Stimulated activated CD8-positive, alpha-beta memory T cell treated with anti-CD3 and anti-CD28 coated beads, Interleukin-15, amount 100 ng/mL, for 4 hours (primary cell): Measurements from ENCODE around the gene PEX11B.

Experiments
- DNase-seq, 2 donors: peaks; one replicate each; pipeline ENCODE4 v3.0.0-alpha.2; 2020; ENCODE audit warnings: low read depth in 2 of 2

Gene PEX11B, protein sequence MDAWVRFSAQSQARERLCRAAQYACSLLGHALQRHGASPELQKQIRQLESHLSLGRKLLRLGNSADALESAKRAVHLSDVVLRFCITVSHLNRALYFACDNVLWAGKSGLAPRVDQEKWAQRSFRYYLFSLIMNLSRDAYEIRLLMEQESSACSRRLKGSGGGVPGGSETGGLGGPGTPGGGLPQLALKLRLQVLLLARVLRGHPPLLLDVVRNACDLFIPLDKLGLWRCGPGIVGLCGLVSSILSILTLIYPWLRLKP

DNA sequence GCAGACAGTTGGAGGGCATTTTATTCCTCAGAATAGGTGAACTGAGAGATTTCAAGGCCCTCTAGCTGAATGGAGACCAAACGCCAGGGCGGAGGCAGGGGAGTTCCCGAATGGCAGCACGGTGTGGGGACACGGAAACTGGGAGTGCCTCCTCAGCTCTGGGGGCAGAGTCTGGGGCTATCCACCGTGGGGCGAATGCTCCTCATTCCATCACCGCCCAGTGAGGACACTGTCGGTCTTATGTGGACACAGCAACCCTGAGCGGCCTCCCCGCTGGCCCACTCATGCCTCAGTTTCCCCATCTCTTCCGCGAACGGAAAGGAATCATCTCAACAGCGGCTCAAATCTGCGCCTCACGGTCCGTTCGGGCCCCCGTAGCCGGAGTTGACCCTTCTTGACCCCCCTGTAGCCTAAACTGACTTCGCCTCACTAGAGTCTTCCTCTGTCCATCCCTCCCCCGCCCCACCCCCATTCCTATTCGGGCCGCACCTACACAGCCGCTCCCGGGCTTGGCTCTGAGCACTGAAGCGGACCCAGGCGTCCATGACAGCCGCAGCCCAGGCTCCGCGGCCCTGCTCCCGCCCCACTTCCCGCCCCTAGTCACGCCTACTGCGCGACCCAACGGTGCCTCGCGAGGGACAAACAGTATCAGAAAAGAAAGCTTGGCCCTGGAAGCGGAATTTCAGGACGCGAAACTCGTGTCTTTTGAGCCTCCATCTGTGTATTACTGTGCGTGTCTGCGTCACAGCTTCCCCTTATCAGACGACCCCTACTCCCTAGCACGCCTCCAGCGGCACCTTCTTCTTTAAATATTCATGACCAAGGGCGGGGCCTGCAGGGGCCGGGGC, at the start of gene PEX11B:
Gene PEX11B (minus strand): TSS at position 574 of the 848 bp plus-strand sequence. CDS start 29 bp downstream, at position 545.
- DNase-seq, result peak; percentile 81 to 84

DNA sequence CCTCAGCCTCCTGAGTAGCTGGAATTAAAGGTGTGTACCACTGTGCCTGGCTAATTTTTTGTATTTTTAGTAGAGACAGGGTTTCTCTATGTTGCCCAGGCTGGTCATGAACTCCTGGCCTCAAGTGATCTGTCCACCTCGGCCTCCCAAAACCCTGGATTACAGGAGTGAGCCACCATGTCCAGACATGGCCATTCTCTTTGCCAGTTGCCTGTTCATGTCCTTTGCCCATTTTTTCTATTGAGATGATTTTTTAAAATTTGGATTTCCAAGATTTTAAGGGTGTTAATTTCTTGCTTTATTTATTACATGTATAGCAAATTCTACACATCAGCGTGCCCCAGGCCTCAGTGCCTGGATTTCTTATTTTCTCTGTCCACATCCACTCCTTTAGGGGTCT, 48.8 kb upstream of the PEX11B start:
- no peak for DNase-seq

DNA sequence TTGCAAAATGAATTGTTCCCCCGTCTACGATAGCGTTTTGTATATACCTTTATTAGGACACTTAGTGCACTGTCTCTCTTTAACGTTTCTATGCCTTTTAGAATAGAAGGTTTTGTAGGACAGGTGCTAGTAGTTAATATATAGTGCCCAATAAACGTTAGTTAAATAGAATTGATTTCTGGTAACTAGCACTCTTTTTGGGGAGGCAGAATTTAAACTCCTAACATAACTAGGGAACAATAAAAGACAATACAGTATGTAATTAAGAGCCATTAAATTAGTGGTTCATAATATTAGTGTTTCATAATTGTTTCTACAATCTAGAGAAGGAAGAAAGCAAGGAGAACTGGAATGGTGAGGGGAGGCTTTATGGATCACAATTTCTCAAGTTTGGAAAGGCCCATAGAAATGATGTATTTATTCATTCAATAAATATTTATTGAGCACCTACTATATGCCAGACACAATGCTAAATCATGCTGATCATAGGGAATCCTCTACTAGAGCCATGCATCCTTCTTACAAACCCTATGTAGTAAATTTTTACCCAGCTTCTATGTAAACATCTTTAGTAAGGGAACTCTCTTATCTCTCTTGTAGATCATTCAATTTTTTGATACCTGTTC, 46.7 kb upstream of the PEX11B start:
- DNase-seq, result no peak

DNA sequence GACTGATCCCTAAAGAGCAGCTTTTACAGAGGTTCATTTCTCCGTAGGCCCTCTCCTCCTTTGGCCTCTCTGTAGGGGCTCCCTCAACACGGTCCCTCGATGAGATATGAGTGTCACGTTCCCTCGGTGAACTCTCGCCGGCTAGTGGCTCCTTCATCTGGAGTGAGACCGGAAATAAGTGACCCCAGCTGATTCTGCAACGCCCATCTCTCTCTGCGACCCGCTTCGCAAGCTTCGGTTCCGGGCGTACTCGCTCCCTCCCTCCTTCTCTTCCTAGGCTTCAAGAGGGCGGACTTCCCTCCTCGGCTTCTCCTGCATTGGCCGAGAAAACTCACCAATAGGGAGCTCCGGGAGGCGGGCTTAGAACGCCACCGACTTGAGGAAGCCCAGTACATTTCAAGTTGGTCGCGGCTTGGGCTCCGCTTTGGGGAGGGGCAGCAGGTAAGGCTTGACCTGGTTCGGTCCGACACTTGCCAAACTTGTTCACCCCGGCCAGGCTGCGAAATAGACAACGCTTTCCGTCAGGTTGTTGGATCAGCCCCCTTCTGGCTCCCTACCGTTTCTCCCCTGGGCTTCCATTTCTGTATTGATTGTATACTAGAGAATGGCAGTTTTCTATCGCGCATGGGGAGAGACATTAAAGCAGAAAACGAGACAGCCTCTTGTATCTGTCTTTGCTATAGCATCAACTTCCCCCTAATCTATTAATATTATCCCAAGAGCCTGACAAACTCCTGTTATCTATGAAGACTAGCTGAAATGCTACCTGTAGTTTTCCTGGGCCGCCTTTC, 46.0 kb upstream of the PEX11B start, which contains the start of the genes ANKRD34A and POLR3GL:
Gene ANKRD34A (minus strand): TSS at position 248 of the 791 bp plus-strand sequence. CDS start 2,816 bp downstream, outside the sequence.
Gene POLR3GL (plus strand): TSS at position 363 of the 791 bp plus-strand sequence. CDS start 10,176 bp downstream, outside the sequence.
- DNase-seq, result peak; percentile 76 to 87

DNA sequence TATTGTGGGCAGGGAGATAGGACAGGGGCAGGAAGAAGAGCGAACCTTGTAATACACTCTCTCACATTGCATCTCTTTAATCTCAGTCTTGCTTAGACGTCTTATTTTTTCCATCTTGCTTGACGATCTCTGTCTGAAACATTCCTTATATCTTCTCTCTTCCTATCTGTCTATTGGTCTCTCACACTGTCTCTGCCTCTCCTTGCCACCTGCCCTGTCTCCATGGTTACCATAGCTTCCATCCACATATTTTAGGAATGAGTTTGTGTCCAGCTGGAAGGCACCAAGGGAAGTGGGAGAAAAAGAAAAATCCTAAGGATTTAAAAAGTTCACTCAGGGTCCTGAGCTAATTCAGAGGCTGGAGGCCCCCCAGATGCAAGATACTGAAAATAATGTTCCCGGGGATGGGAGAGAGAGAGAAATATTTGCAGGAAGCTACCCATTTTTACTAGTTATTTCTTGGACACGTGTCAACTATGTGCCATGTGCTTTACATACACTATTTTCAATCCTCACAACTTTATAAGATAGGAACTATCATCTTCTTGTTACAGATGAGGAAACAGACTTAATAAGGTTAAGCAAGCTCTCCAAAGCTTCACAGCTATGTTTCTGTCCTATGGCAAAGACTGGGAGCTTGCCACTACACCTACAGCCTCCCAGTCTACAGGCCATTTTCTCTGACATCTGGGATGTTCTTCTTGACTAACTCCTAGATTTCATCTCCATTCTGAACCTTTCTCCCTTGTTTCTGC, 44.9 kb upstream of the PEX11B start:
- no peak for DNase-seq

DNA sequence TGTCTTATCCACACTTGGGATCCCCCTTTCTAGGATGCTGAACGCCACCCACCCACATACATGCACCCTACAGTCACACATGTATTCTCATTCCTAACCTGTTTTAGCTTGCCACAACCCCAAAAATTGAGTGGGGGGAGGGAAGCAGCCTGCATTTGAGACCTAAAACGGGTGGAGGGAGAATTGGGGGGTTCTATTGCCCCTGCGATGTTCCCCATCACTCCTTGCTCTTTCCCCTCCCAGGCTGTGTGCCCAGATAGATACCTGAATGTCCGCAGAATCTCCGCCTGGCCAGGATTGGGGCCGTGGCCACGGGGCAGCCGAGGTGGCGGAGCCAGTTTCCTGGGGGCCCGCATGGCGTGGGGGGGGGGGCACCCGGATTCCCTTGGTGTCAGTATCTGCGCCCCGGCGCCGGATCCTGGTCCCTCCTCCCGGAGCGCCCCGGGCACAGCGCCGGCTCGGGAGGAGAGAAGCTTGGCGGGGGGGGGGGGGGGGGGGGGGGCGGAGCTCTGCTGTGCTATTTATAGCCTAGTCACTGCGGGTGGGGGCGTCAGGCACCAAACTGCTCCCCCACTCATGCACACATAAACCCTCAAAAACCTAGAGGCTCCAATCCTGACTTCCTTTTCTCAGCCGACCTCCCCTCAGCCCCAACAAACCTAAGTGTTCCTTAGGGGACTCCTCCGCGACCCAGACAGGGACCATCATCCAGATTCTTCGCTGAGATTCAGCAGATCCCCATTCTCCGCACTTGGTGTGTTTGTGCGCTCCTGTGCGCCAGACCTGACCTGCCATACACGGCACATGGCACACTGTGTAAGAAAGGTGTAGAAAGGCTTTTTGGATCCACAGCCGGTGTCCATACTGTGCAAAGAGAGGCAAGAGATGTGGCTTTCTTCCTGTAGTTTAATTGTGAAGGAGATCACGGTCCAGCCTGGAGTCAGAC, 43.9 kb upstream of the PEX11B start:
- no peak for DNase-seq

DNA sequence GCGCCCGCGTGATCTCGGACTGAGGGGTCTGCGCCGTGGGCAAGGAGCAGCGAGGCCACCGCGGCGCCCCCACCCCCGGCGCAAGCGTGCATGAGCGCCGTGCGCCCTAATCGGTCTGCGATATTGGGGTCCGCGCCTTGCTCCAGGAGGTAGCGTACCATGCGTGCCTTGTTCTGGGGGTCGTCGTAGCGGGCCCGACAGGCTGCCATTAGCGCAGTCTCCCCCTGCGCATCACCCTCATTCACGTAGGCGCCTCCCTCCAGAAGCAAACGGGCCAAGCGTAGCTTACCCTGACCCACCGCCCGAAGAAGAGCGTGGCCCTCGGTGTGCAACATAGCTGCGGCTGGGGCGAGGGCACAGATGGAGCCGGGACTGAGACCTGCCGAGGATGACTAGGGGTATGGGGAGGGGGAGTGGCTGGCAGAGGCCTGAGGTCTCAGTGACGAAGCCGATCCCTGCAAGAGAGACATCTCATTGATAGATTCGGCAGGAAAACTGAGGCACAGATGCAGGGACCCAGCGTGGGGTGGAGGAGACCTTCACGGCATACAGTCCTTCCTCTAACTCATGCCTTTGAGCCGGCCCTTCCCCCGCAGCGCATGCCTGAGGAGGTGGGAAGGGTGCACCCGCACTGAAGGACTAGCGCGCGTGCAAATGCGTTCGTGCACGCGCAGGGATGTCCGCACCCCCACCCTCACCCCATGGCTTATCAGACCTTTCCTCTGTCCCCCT, 43.1 kb upstream of the PEX11B start:
- DNase-seq, result no peak

DNA sequence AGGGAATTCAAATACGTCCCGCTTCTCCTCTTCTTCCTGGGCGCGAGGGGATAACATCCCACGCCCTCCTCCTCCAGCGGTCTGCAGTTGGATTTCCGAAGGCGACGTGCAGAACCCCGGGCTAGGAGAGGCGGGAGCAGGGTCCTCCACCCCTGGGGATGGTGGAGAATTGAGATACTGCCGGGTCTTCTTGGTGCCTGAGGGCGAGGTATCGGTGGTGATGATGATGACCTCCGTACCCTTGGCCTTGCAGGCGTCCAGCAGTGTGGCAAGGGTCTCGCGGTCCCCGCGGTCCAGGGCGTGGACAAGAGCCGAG, 42.5 kb upstream of the PEX11B start:
- no peak for DNase-seq

DNA sequence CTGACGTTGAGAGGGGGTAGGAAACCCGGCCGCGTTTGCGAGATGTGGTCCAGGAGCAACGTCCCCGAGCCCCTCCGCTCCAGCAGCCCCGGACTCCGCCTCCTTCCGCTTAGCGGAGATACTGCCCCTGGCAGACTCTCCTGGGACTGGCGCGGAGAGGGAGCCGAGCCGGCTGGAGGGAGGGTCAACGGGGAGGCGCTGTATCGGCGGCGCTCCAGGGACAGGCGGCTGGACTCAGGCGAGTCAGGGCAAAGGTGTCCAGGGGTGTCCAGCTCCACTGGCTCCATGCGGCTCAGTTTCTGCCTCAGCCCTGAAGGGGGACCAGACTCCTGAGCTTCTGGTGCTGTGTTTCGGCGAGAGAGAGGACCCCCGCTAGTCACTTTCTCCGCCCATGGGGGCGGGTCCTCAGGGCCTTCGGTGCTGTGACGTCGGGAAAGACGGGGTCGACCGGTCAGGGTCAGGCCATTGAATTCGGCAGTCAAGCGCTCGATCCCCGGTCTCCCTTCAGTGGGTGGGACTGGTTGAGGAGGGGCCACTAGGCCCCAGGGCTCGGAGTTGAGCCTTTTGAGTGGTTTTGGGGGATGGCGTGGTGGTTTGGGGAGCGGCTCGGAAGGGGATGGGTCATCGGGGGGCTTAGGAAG, 42.1 kb upstream of the PEX11B start:
- no peak for DNase-seq

DNA sequence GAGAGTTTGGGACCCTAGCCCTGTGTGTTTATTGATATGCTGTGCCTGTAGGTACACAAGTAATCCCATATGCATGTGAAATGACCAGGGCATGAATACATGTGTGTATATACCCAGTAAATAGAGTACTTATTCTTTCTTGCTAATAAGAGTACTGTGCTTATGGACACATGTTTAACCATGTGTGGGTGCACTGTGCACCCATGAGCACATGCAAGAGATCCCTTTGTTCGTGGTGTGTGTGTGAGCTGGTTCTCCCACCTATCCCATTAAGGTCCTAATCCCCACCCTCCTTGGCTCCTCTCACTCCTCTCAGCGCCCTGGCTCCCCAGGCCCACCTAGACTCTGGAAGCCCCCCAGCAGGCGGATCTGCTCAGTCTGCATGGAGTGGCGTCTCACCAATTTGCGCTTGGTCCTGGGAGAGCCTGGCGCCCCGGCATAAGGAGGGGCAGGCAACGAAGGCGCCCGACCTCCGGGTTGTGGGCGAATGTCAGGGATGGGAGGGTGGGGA, 41.5 kb upstream of the PEX11B start:
- no peak for DNase-seq

DNA sequence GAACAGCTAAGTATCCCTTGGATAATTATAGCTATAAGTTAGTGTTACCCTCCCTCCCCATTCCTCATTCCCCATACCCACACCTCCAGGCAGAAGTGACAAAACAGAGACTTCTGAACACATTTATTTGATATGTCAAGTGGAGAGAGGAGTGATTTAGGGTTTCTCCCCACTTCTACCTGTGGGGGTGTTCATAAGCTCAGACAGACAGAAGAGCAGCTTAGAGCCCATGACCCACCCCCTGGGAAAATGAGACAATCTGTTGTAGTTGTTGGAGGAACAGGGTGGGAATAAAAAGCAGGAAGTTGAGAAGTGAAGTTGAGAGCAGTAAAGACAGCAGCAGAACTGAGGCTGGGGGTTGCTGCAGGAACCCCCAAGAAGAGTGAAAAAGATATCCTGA, 40.8 kb upstream of the PEX11B start:
- no peak for DNase-seq

DNA sequence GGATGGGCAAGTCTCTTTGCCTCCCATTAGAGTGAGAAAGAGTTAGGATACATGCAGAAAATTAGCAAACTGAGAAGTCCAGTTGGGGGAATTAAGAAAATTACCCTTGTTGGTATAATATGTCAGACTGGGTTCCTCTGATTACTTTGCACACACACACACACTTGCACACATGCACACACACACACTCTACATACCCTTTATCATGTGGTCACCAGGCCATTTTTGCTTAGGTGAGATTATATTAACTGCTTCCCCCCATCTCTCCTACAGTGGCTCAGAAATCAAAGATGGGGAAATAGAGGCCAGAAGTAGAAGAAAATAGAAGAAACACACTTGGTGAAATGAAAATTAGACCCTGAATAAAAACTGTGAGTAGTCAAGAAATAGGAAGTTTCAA, 40.2 kb upstream of the PEX11B start:
- no peak for DNase-seq

DNA sequence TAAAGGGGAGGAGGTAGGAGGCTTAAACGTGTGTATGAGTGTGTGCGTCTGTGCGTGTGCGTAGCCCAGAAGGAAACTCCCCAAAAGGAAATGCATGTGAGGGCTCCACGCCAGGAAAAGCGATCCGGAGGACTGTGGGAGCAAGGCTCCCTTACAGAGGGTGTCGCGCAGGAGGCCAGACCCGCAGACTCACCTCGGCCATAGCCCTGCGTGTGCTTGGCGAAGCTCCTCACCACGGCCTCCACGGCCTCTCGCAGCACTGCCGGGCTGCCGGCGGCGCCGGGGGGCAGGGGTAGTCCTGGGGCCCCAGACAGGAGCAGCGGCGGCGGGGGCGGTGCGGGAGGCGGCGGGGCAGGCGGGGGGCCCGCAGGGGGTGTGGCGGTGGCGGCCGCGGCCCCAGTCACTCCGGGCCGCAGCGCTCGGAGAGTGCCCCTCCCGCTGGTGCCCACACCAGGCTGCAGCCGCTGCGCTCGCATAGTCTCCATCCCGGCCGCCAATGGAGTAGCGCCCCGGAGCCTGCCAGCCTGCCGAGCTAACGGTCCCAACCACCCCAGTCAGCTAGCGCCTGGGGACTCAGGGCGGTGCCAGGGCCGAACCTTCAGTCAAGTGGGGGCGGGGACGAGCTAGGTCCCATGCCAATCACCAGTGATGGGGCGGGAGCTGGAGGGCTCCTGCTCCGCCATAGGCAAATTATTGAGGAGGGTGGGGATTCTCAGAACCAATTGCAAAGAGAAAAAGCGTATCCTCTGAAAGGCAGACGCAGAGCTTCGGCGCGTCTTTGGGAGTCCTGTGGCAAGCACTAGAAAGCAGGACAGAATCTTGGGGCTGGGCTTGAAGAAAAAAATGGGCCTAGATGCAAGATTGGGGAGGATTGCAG, 39.2 kb upstream of the PEX11B start, which contains the start of gene LIX1L:
Gene LIX1L (minus strand): TSS at position 575 of the 877 bp plus-strand sequence. CDS start 90 bp downstream, at position 485.
- peak; percentile 87 to 91 for DNase-seq

DNA sequence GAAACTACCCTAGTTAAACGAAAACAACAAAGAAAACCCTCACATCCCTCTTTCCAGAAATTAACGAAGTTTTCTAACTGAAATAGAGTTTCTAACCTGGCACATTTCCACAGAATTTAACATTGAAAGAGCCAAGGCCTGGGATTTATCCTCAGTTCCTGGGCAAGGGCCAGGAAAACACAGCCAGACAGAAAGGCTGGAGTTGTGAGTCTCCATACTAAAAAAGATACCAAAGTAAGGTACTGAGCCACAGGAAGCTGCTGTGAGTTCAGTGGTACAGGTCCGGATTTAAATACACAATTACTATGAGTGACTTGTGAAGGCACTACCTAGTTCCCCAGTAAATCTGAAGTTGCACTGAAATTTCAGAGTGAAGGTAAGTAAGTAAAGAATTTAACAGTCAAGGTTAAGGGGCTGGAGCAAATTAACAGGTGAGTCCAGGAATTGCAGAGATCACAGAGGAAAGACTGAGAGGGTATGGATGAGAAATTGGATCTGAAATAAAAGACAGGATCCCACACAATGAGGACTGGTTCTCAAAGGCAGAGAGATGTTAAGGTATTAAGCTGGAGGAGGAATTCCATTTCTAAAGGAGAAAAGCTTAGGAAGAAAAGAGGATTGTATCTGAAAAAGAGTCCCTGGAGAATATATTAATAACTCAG, 38.4 kb upstream of the PEX11B start:
- no peak for DNase-seq

DNA sequence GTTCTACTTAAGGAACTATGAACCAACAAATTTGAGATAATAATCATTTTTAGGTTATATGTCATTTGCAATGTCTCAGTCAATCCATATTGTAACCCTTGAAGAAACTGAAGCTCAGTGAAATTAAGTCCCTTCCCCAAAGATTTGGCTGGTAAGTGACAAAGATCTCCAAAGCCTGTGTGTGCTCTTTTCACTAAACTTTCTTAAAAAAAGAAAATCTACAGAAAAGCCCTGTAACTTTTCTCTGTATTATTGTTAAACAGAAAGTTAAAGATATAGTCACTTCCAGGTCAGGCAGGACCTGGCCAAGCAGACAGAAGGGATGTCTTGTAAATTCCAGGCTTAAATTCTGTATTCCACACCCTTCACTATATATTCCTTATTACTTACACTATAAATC, 37.8 kb upstream of the PEX11B start:
- no peak for DNase-seq

DNA sequence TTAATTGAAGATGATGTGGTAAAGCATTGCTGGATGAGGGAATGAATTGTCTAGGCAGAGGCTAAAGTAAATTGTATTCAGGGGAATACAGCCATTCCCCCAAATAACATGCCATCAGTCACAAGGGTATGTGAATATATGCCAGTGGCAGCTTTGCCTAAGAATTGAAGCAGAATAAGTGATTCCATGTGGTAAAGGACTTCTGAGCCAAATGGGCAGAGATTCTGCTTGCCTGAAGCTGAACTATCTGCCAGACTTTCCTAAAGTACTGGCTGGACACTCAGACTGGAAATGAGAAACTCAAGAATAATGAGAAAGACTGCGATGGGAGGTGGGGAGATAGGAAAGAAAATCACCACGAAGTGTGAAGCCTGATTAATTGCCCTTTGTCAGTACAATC, 36.9 kb upstream of the PEX11B start:
- no peak for DNase-seq

DNA sequence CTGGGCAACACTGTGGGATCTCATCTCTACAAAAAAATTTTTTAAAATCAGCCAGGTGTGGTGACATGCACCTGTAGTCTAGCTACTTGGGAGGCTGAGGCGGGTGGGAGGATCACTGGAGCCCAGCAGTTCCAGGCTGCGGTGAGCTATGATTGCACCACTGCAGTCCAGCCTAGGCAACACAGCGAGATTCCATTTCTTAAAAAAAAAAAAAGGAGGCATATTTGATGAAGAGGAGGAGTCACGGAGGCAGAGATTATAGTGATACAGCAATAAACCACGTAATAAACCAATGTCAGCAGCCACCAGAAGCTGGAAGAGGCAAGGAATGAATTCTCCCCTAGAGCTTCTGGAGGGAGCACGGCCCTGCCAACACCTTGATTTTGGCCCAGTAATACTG, 35.3 kb upstream of the PEX11B start:
- no peak for DNase-seq
